OCI-LY3 (cell line): ENCODE data around the gene TMEM132D.

Experiments
- EZH2phosphoT487 ChIP-seq: fragments of 200-600 bp; shearing (Covaris generic); IDR thresholded peaks from 2 replicates; pipeline ENCODE4 v1.6.1; 2018; ENCODE audit warnings: antibody characterized with exemption, mixed run types, low read depth
- TF ChIP-seq, protein P1 (sequence below): fragments of 200-600, 300-600 bp; sonication (generic); IDR thresholded peaks from 2 replicates; pipeline ENCODE4 v1.5.1; 2014; ENCODE audit warnings: antibody characterized with exemption, low read length, low read depth

DNA sequence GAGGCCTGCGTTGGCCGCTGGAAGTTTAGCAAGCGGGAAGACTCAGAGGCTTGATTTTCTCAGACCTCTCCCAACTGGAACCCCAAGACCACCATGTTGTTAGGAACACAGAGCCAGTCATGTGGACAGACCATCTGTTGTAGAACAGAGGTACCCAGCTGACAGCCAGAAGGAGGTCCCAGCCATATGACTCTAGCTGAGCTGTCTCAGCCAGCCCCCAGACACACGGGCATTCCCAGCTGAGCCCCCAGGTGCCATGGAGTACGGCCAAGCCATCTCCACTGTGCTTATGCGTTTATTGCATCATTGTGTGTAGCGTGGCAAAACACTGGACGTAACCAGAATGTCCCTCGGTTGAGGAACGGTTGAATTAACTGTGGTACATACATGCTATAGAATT, 421.9 kb downstream of the TMEM132D start:
- TF ChIP-seq, protein P1, sequence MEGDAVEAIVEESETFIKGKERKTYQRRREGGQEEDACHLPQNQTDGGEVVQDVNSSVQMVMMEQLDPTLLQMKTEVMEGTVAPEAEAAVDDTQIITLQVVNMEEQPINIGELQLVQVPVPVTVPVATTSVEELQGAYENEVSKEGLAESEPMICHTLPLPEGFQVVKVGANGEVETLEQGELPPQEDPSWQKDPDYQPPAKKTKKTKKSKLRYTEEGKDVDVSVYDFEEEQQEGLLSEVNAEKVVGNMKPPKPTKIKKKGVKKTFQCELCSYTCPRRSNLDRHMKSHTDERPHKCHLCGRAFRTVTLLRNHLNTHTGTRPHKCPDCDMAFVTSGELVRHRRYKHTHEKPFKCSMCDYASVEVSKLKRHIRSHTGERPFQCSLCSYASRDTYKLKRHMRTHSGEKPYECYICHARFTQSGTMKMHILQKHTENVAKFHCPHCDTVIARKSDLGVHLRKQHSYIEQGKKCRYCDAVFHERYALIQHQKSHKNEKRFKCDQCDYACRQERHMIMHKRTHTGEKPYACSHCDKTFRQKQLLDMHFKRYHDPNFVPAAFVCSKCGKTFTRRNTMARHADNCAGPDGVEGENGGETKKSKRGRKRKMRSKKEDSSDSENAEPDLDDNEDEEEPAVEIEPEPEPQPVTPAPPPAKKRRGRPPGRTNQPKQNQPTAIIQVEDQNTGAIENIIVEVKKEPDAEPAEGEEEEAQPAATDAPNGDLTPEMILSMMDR = no peak
- no peak for TF ChIP-seq EZH2phosphoT487
